Smooth muscle cell (in vitro differentiated cells): ENCODE measurements around the gene CCL5. TPM values are rescaled to one million over a fixed set of nuclear protein-coding genes. Genes with fewer than 3 reads are reported as not detected.

Experiments
- DNase-seq: peaks from one replicate; lab custom pipeline; 2025; ENCODE audit not compliant: unreplicated experiment; lab: John Stamatoyannopoulos, UW
- H2AFZ ChIP-seq: fragments of 200-600 bp; sonication (generic); 2 replicates; pipeline ENCODE4 v1.6.0; 2016; ENCODE audit warnings: antibody characterized with exemption, low read depth, mild to moderate bottlenecking
- H3F3A ChIP-seq: fragments of 200-600 bp; sonication (generic); 2 replicates; pipeline ENCODE4 v1.6.0; 2017; ENCODE audit warnings: antibody characterized with exemption, low read depth
- H3K27ac ChIP-seq: fragments of 200-600 bp; sonication (generic); 2 replicates; pipeline ENCODE4 v1.5.1; 2016; ENCODE audit warnings: low read depth, mild to moderate bottlenecking
- H3K27me3 ChIP-seq: fragments of 200-600 bp; sonication (generic); 2 replicates; pipeline ENCODE4 v1.6.1; 2016; ENCODE audit warnings: low read depth, mild to moderate bottlenecking
- H3K36me3 ChIP-seq: fragments of 200-600 bp; sonication (generic); 2 replicates; pipeline ENCODE4 v1.5.1; 2016; ENCODE audit warnings: low read depth
- H3K4me1 ChIP-seq: fragments of 200-600 bp; sonication (generic); 2 replicates; pipeline ENCODE4 v1.5.1; 2016; ENCODE audit warnings: low read depth
- H3K4me2 ChIP-seq: fragments of 200-600 bp; sonication (generic); 2 replicates; pipeline ENCODE4 v1.6.0; 2016; ENCODE audit warnings: mild to moderate bottlenecking
- H3K4me3 ChIP-seq: fragments of 200-600 bp; sonication (generic); 2 replicates; pipeline ENCODE4 v1.5.1; 2016; ENCODE audit warnings: mild to moderate bottlenecking
- H3K79me2 ChIP-seq: fragments of 200-600 bp; sonication (generic); 2 replicates; pipeline ENCODE4 v1.6.0; 2016; ENCODE audit warnings: low read depth, mild to moderate bottlenecking
- H3K9ac ChIP-seq: fragments of 200-600 bp; sonication (generic); 2 replicates; pipeline ENCODE4 v1.6.0; 2016; ENCODE audit warnings: low read depth
- H3K9me3 ChIP-seq: fragments of 200-600 bp; sonication (generic); replicated peaks from 2 replicates; pipeline ENCODE4 v1.5.1; 2016; ENCODE audit warnings: low read depth
- H4K20me1 ChIP-seq: fragments of 200-600 bp; sonication (generic); 2 replicates; pipeline ENCODE4 v1.6.0; 2016; ENCODE audit warnings: low read depth
- CTCF ChIP-seq: fragments of 200-600 bp; sonication (generic); IDR thresholded peaks from 2 replicates; pipeline ENCODE4 v1.5.1; 2017; ENCODE audit warnings: borderline replicate concordance, mild to moderate bottlenecking, antibody characterized with exemption; ENCODE audit not compliant: insufficient read depth, poor library complexity, severe bottlenecking
- WGBS: methylation state at CpG from one replicate; pipeline ENCODE4 v1.1.7; 2016; ENCODE audit warnings: low lambda C conversion rate; 5-methylcytosine and 5-hydroxymethylcytosine counted together
- polyA plus RNA-seq: library from polyadenylated mRNA; unstranded; fragments of >200 nt; fragmentation: Nextera tagmentation; extraction: Ambion mirVana; gene quantifications from 2 replicates; pipeline ENCODE4 v1.2.1, GENCODE V29; 2016
- total RNA-seq: library from RNA; depleted of rRNA; stranded (reverse); fragments of >200 nt; gene quantifications from 2 replicates; pipeline ENCODE4 v1.2.3, GENCODE V29; 2014

CCL5 gene
- total RNA-seq: 0.09 TPM in 1 of 2 replicates, not detected in the other
- 1.0 TPM in 1 of 2 replicates, not detected in the other for polyA plus RNA-seq

GRCh38 chr17:35879773-35880654 lies at the start of gene CCL5:
TSS of gene CCL5 (minus strand) at chr17:35880360.
- H3K36me3 ChIP-seq: no peaks in the 10 kb centered on the region
- H3F3A ChIP-seq: no peaks in the 10 kb centered on the region
- H3K4me3 ChIP-seq: no peak within 1 kb of the TSS
- no peaks in the 10 kb centered on the region for H3K27me3 ChIP-seq
- no peaks in the 10 kb centered on the region for H3K4me1 ChIP-seq
- no peak for TF ChIP-seq CTCF
- 88% methylated on average over 11 of the region's 11 CpGs for WGBS
- H3K27ac ChIP-seq: no peak within 1 kb of the TSS
- H4K20me1 ChIP-seq: no peaks in the 10 kb centered on the region
- H3K4me2 ChIP-seq: no peak within 1 kb of the TSS
- no peaks in the 10 kb centered on the region for H3K9me3 ChIP-seq
- H2AFZ ChIP-seq: no peak within 1 kb of the TSS
- no peaks in the 10 kb centered on the region for H3K79me2 ChIP-seq
- H3K9ac ChIP-seq: no peak within 1 kb of the TSS
- no peak for DNase-seq

GRCh38 chr17:35927714-35928113 lies 47.6 kb upstream of the CCL5 start:
- no peaks in the 10 kb centered on the region for H3K27me3 ChIP-seq
- no peaks in the 10 kb centered on the region for H4K20me1 ChIP-seq
- no peaks in the 10 kb centered on the region for H3K36me3 ChIP-seq
- H3K27ac ChIP-seq: no peak overlapping the region
- no peaks in the 10 kb centered on the region for H3K79me2 ChIP-seq
- peaks cover 5% of the 10 kb centered on the region for H3K4me1 ChIP-seq
- TF ChIP-seq CTCF: no peak
- no peak for DNase-seq
- no peaks in the 10 kb centered on the region for H3F3A ChIP-seq
- H3K4me3 ChIP-seq: no peak overlapping the region
- H3K9me3 ChIP-seq: no peaks in the 10 kb centered on the region
- H3K9ac ChIP-seq: no peak overlapping the region
- no peak overlapping the region for H3K4me2 ChIP-seq
- no peak overlapping the region for H2AFZ ChIP-seq

GRCh38 chr17:35923609-35924114 lies 43.5 kb upstream of the CCL5 start:
- H3K4me3 ChIP-seq: no peak overlapping the region
- no peaks in the 10 kb centered on the region for H3K27me3 ChIP-seq
- no peaks in the 10 kb centered on the region for H3K4me1 ChIP-seq
- WGBS: 97% methylated on average over 6 of the region's 6 CpGs
- no peak overlapping the region for H3K27ac ChIP-seq
- H2AFZ ChIP-seq: no peak overlapping the region
- H3K36me3 ChIP-seq: no peaks in the 10 kb centered on the region
- DNase-seq: no peak
- TF ChIP-seq CTCF: no peak
- H3K79me2 ChIP-seq: no peaks in the 10 kb centered on the region
- no peaks in the 10 kb centered on the region for H4K20me1 ChIP-seq
- no peak overlapping the region for H3K9ac ChIP-seq
- no peaks in the 10 kb centered on the region for H3F3A ChIP-seq
- H3K9me3 ChIP-seq: no peaks in the 10 kb centered on the region
- no peak overlapping the region for H3K4me2 ChIP-seq
